NB4 (cell line): ENCODE measurements around the gene PITPNC1.

Experiments used
- CTCF ChIP-seq: IDR thresholded peaks from one replicate; pipeline ENCODE4 v1.5.1; 2012; ENCODE audit warnings: low read depth, low read length
- MAX ChIP-seq: IDR thresholded peaks from 2 replicates; pipeline ENCODE4 v1.6.1; 2011; ENCODE audit warnings: low read depth, low read length
- POLR2A ChIP-seq: IDR thresholded peaks from 2 replicates; pipeline ENCODE4 v1.6.1; 2011; ENCODE audit warnings: mild to moderate bottlenecking; ENCODE audit not compliant: insufficient read length; ENCODE audit errors: extremely low read depth

- TF ChIP-seq CTCF, result no peak
- no peak for TF ChIP-seq MAX
- TF ChIP-seq POLR2A, result no peak
Measured at GRCh38 chr17:67477687-67478086, 100.6 kb downstream of the PITPNC1 start.
